Activated CD4-positive, alpha-beta T cell treated with anti-CD3 and anti-CD28 coated beads, Interleukin-2, amount 50 U/mL, for 4 hours (primary cell): ENCODE data around the gene ACOT8.
A peak's percentile ranks its signal among the peaks of the same experiment; 100 is the strongest.
"Not testable (repeated sequence)": the region's sequence is repeated elsewhere in the genome, so short reads cannot be mapped to it uniquely, and the experiment has no call there.

Experiments
- DNase-seq, 2 experiments: peaks; one replicate each; pipeline ENCODE4 v3.0.0-alpha.2; 2020

ACOT8 gene

GRCh38 chr20:45857114-45857881 lies at the start of gene ACOT8, which contains the start of gene ZSWIM3:
ACOT8 (minus strand) TSS chr20:45857392; CDS start chr20:45857315, 77 bp downstream.
ZSWIM3 (plus strand) TSS chr20:45857614; CDS start chr20:45857826, 212 bp downstream.
- peak; percentile 87 to 90 for DNase-seq

GRCh38 chr20:45905505-45906079 lies 48.4 kb upstream of the ACOT8 start:
- no peak for DNase-seq

- no peak for DNase-seq
Observed at GRCh38 chr20:45904583-45905504, 47.7 kb upstream of the ACOT8 start.

GRCh38 chr20:45902199-45902701 lies 45.1 kb upstream of the ACOT8 start:
- DNase-seq, result no peak

GRCh38 chr20:45901332-45901731 lies 44.1 kb upstream of the ACOT8 start:
- not testable (repeated sequence) for DNase-seq

GRCh38 chr20:45899046-45899835 lies 42.0 kb upstream of the ACOT8 start:
- no peak for DNase-seq

- DNase-seq, result no peak
Observed at GRCh38 chr20:45898285-45898684, 41.1 kb upstream of the ACOT8 start.

- DNase-seq, result no peak
Observed at GRCh38 chr20:45897692-45898091, 40.5 kb upstream of the ACOT8 start.

- no peak for DNase-seq
Observed at GRCh38 chr20:45897289-45897688, 40.1 kb upstream of the ACOT8 start.

GRCh38 chr20:45896641-45897161 lies 39.5 kb upstream of the ACOT8 start:
- DNase-seq, result no peak

GRCh38 chr20:45894797-45895196 lies 37.6 kb upstream of the ACOT8 start:
- no peak for DNase-seq

GRCh38 chr20:45893831-45894230 lies 36.6 kb upstream of the ACOT8 start:
- no peak for DNase-seq

GRCh38 chr20:45892828-45893500 lies 35.8 kb upstream of the ACOT8 start:
- DNase-seq, result no peak

GRCh38 chr20:45892049-45892825 lies 35.0 kb upstream of the ACOT8 start:
- no peak for DNase-seq

GRCh38 chr20:45890985-45891983 lies 34.1 kb upstream of the ACOT8 start, which contains the start of the genes CTSA and NEURL2:
CTSA (plus strand) TSS chr20:45891335; CDS start chr20:45891569, 234 bp downstream.
NEURL2 (minus strand) TSS chr20:45891208; CDS start chr20:45890991, 217 bp downstream.
- DNase-seq, result peak; percentile 78 to 83

- DNase-seq, result peak; percentile 37 to 43
Observed at GRCh38 chr20:45890077-45890984, 33.1 kb upstream of the ACOT8 start.

GRCh38 chr20:45888681-45889080 lies 31.5 kb upstream of the ACOT8 start:
- no peak for DNase-seq

GRCh38 chr20:45887346-45887715 lies 30.1 kb upstream of the ACOT8 start, which contains the start of gene SPATA25:
SPATA25 (minus strand) TSS chr20:45887622; CDS start chr20:45887590, 32 bp downstream.
- DNase-seq, result no peak
